A549 (cell line): Measurements from ENCODE around the gene GOLGA3. TPM values are rescaled to one million over a fixed set of nuclear protein-coding genes. Genes with fewer than 3 reads are reported as not detected.
"Not testable (repeated sequence)": the region's sequence is repeated elsewhere in the genome, so short reads cannot be mapped to it uniquely, and the experiment has no call there.

Source experiments
- ATAC-seq, 2 experiments: fragments of 200-7000 bp in 1 of 2; fragments of >200 bp in 1 of 2; cut with Nextera tagmentation in 1 of 2; cut with Tn5 transposase in 1 of 2; 3 replicates each; pipeline versions ENCODE4 v1.8.0 to v1.9.1; 2018 to 2020; ENCODE audit warnings: mild to moderate bottlenecking in 1 of 2, moderate library complexity in 1 of 2
- CTCF ChIA-PET: fragments of 300-600 bp; sonication (Branson Sonifier 250); formaldehyde crosslinking; extraction: SDS; loops from one replicate; lab custom pipeline; 2021; ENCODE audit warnings: antibody characterized with exemption, inconsistent platforms; lab: Yijun Ruan, JAX
- POLR2A ChIA-PET: fragments of 350-600 bp; formaldehyde crosslinking; extraction: SDS; loops from one replicate; lab custom pipeline; 2021; ENCODE audit warnings: antibody characterized with exemption, inconsistent platforms; lab: Yijun Ruan, JAX
- DNase-seq, 2 experiments: peaks; one replicate each; pipeline versions ENCODE4 v3.0.0 to v3.0.0-alpha.2; 2011 to 2016; ENCODE audit warnings: low read depth in 1 of 2, low spot score in 1 of 2
- FAIRE-seq: peaks from 2 replicates; lab custom pipeline; 2011; peaks lifted over from hg19 to GRCh38; lab: Jason Lieb, UNC
- H3K27ac ChIP-seq, 2 experiments: fragments of >200 bp; sonication (Bioruptor Twin); formaldehyde crosslinking; 3 replicates each; pipeline ENCODE4 v1.5.1; 2016 to 2017
- H3K4me1 ChIP-seq: fragments of >200 bp; sonication (Bioruptor Twin); formaldehyde crosslinking; 3 replicates; pipeline ENCODE4 v1.6.1; 2016
- H3K4me2 ChIP-seq: fragments of >200 bp; sonication (Bioruptor Twin); formaldehyde crosslinking; 3 replicates; pipeline ENCODE4 v1.6.1; 2016
- H3K4me3 ChIP-seq: fragments of >200 bp; sonication (Bioruptor Twin); formaldehyde crosslinking; 3 replicates; pipeline ENCODE4 v1.5.1; 2016
- H3K9me3 ChIP-seq: fragments of >200 bp; sonication (Bioruptor Twin); formaldehyde crosslinking; 3 replicates; pipeline ENCODE4 v1.6.1; 2016
- BHLHE40 ChIP-seq: IDR thresholded peaks from 2 replicates; pipeline ENCODE4 v1.6.1; 2012; ENCODE audit warnings: low read depth, low read length, inconsistent platforms
- CBX8 ChIP-seq: fragments of 200-600 bp; sonication (generic); IDR thresholded peaks from 2 replicates; pipeline ENCODE4 v1.6.1; 2016
- CHD4 ChIP-seq: fragments of 200-600 bp; sonication (generic); IDR thresholded peaks from 2 replicates; pipeline ENCODE4 v1.6.1; 2016; ENCODE audit warnings: antibody characterized with exemption, mild to moderate bottlenecking, borderline replicate concordance
- ESRRA ChIP-seq: fragments of 150-350 bp; IDR thresholded peaks from 2 replicates; pipeline ENCODE4 v1.6.1; 2014; ENCODE audit warnings: mild to moderate bottlenecking, low read length, borderline replicate concordance
- FOXS1 ChIP-seq: fragments of 250-450 bp; sonication (Bioruptor Pico); IDR thresholded peaks from 2 replicates; pipeline ENCODE4 v1.5.0; 2020; ENCODE audit warnings: mild to moderate bottlenecking, moderate library complexity
- GATA3 ChIP-seq: IDR thresholded peaks from 2 replicates; pipeline ENCODE4 v1.6.1; 2012; ENCODE audit warnings: borderline replicate concordance
- HES2 ChIP-seq: fragments of >200 bp; sonication (Bioruptor Twin); formaldehyde crosslinking; IDR thresholded peaks from 2 replicates; pipeline ENCODE4 v1.6.1; 2016
- HEYL ChIP-seq: fragments of 250-450 bp; sonication (Bioruptor Pico); IDR thresholded peaks from 2 replicates; pipeline ENCODE4 v1.8.0; 2021; ENCODE audit warnings: mild to moderate bottlenecking, moderate library complexity
- KDM1A ChIP-seq: fragments of 200-600 bp; sonication (generic); IDR thresholded peaks from 2 replicates; pipeline ENCODE4 v1.6.1; 2016; ENCODE audit warnings: low read depth, mild to moderate bottlenecking
- NPAS2 ChIP-seq: fragments of 250-450 bp; sonication (Bioruptor Pico); IDR thresholded peaks from 2 replicates; pipeline ENCODE4 v1.8.0; 2022; ENCODE audit warnings: mild to moderate bottlenecking, moderate library complexity, borderline replicate concordance
- PHF8 ChIP-seq: fragments of 200-600 bp; sonication (generic); IDR thresholded peaks from 2 replicates; pipeline ENCODE4 v1.6.1; 2016; ENCODE audit warnings: low read depth, mild to moderate bottlenecking, antibody characterized with exemption, moderate library complexity, borderline replicate concordance
- RARB ChIP-seq: fragments of 250-450 bp; sonication (Bioruptor Pico); IDR thresholded peaks from 2 replicates; pipeline ENCODE4 v1.8.0; 2021; ENCODE audit warnings: mild to moderate bottlenecking, moderate library complexity
- RNF2 ChIP-seq: fragments of 200-600 bp; sonication (generic); IDR thresholded peaks from 2 replicates; pipeline ENCODE4 v1.6.1; 2016; ENCODE audit warnings: low read depth, mild to moderate bottlenecking, antibody characterized with exemption, moderate library complexity, borderline replicate concordance
- SMC3 ChIP-seq: fragments of >200 bp; sonication (Bioruptor Twin); formaldehyde crosslinking; IDR thresholded peaks from 3 replicates; pipeline ENCODE4 v1.6.1; 2018; ENCODE audit warnings: inconsistent platforms
- SREBF2 ChIP-seq: fragments of 450-650 bp; IDR thresholded peaks from 2 replicates; pipeline ENCODE4 v1.6.1; 2014; ENCODE audit warnings: mild to moderate bottlenecking, moderate library complexity
- TP53 ChIP-seq: fragments of 250-450 bp; sonication (Bioruptor Pico); IDR thresholded peaks from 2 replicates; pipeline ENCODE4 v1.5.0; 2021; ENCODE audit warnings: mild to moderate bottlenecking, moderate library complexity
- USF2 ChIP-seq: fragments of 450-650 bp; IDR thresholded peaks from 2 replicates; pipeline ENCODE4 v1.6.1; 2014; ENCODE audit warnings: antibody characterized with exemption
- ZNF302 ChIP-seq: fragments of 250-450 bp; sonication (Bioruptor Pico); IDR thresholded peaks from 2 replicates; pipeline ENCODE4 v1.9.0; 2021; ENCODE audit warnings: inconsistent platforms, mild to moderate bottlenecking, moderate library complexity
- ZSCAN20 ChIP-seq: fragments of 250-450 bp; sonication (Bioruptor Pico); IDR thresholded peaks from 2 replicates; pipeline ENCODE4 v1.8.0; 2022; ENCODE audit warnings: mild to moderate bottlenecking, moderate library complexity
- WGBS: methylation state at CpG from one replicate; pipeline ENCODE4 v1.1.6; 2017; ENCODE audit errors: missing lambda C conversion rate; 5-methylcytosine and 5-hydroxymethylcytosine counted together
- polyA plus RNA-seq, 4 experiments: library from polyadenylated mRNA; depleted of rRNA in 3 of 4; stranded (reverse); fragments of >200 nt; fragmentation: RNase III in 1 of 4; extraction: RNeasy Plus Mini Kit Qiagen cat#74134 plus additional on column Dnase treatment in 1 of 4; gene quantifications; 2 replicates in 3 of 4; 3 replicates in 1 of 4; pipeline ENCODE4 v1.2.3, GENCODE V29; 2011 to 2017
- TF ChIP-seq, protein P1 (sequence below): fragments of 250-450 bp; sonication (Bioruptor Pico); IDR thresholded peaks from 2 replicates; pipeline ENCODE4 v1.5.0; 2021; ENCODE audit warnings: mild to moderate bottlenecking, moderate library complexity, borderline replicate concordance
- TF ChIP-seq, protein P2 (sequence below): fragments of 250-450 bp; sonication (Bioruptor Pico); IDR thresholded peaks from 2 replicates; pipeline ENCODE4 v1.5.0; 2020; ENCODE audit warnings: low read depth, mild to moderate bottlenecking, moderate library complexity

Gene GOLGA3
- polyA plus RNA-seq, 2 of the 4 experiments (the other 2 are of a cell fraction) = 23.0 to 25.5 TPM

DNA sequence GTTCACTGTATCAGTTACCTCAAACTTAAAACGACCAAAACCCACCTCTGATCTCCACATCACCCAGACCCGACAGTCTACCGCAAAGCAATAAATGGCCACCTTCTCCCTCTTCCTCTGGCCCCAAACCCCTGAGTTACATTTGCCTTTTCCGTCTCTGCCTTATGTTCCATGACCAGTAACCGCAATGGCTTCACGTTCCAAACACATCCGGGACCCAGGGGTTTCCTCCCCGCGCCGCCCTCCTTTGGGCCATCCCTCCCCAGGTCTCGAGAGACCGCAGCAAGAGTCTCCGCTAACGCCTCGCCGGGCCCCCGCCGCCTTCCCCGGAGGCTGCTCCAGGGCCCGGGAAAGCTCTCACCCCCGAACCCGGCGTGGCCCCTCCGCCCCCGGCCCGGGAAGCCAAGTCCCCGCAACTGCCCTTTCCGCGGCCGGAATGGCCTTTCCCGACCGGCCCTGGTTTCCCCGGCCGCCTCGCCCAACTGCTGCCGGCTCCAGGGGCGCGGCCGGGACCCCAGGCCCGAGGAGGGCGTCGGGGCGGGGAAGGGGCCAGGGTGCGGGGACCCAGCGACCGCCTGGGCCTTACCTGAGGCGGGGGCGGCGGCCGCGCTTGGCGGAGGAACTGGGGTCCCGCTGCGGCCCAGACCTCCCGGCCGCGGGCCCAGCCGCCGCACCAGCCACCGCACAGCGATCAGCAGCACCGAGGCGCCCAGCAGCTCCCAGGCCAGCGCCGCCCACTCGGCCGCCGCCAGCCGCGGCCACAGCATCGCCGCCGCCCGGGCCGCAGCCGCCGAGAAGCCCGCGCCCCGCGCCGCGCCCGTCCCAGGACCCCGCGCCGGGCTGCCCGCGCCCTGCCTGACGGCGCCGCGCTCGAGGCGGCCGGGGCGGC is 67.4 kb downstream of the GOLGA3 start, which contains the start of gene ANKLE2 (continued):
- TF ChIP-seq, protein P1, sequence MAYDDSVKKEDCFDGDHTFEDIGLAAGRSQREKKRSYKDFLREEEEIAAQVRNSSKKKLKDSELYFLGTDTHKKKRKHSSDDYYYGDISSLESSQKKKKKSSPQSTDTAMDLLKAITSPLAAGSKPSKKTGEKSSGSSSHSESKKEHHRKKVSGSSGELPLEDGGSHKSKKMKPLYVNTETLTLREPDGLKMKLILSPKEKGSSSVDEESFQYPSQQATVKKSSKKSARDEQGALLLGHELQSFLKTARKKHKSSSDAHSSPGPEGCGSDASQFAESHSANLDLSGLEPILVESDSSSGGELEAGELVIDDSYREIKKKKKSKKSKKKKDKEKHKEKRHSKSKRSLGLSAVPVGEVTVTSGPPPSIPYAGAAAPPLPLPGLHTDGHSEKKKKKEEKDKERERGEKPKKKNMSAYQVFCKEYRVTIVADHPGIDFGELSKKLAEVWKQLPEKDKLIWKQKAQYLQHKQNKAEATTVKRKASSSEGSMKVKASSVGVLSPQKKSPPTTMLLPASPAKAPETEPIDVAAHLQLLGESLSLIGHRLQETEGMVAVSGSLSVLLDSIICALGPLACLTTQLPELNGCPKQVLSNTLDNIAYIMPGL (CRISPR knock-in tag) = no peak
- TF ChIP-seq TP53 (CRISPR knock-in tag) (no peak), HEYL (CRISPR knock-in tag) (no peak), ZSCAN20 (CRISPR knock-in tag) (no peak), SMC3 (no peak), RARB (no peak), ZNF302 (no peak), BHLHE40 (no peak), ESRRA (no peak)
- TF ChIP-seq, protein P2, sequence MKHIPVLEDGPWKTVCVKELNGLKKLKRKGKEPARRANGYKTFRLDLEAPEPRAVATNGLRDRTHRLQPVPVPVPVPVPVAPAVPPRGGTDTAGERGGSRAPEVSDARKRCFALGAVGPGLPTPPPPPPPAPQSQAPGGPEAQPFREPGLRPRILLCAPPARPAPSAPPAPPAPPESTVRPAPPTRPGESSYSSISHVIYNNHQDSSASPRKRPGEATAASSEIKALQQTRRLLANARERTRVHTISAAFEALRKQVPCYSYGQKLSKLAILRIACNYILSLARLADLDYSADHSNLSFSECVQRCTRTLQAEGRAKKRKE = no peak

DNA sequence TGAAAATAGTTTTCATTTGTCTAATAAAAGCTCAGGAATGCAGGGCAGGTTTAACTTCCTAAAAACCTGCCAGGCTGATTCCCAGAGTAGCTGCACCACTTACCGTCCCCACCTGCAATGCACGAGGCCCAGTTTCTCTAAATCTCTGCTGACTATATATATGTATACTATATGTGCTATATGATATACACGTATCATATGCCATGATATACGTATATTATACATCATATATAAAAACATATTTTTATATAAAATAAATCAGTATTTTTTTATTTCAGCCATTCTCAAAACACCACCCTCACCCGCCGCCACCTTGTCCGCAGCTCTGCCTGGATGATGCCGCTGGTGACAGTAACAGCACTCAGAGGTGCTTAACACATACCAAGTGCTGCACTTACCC is 69.3 kb downstream of the GOLGA3 start:
- peak overlapping the region; percentile 92 for H3K4me2 ChIP-seq
- CTCF ChIA-PET = no interaction called here
- no peak for FAIRE-seq
- no peak for DNase-seq
- peak overlapping the region; percentile 98 for H3K4me3 ChIP-seq
- POLR2A ChIA-PET = interaction anchor here (0.6 kb wide), 1 partner anchor 79 kb away, joined by 3 read pairs; no protein-coding TSS in a partner anchor
- no peaks in the 10 kb centered on the region for H3K9me3 ChIP-seq
- TF ChIP-seq HES2 (no peak), FOXS1 (CRISPR knock-in tag) (no peak), CBX8 (no peak), RNF2 (no peak), GATA3 (no peak), CHD4 (no peak), NPAS2 (CRISPR knock-in tag) (no peak), USF2 (no peak), KDM1A (no peak), PHF8 (no peak), SREBF2 (no peak), ZSCAN20 (CRISPR knock-in tag) (no peak), HEYL (CRISPR knock-in tag) (no peak)
- TF ChIP-seq, all 56 proteins: peak for 0
- Histone ChIP-seq H3K27ac (peak overlapping the region; percentile 99; a peak in 5 of 6 replicates), H3K4me1 (peaks cover 6% of the 10 kb centered on the region)
- 93% methylated on average over 8 of the region's 8 CpGs for WGBS
- no peak for ATAC-seq

DNA sequence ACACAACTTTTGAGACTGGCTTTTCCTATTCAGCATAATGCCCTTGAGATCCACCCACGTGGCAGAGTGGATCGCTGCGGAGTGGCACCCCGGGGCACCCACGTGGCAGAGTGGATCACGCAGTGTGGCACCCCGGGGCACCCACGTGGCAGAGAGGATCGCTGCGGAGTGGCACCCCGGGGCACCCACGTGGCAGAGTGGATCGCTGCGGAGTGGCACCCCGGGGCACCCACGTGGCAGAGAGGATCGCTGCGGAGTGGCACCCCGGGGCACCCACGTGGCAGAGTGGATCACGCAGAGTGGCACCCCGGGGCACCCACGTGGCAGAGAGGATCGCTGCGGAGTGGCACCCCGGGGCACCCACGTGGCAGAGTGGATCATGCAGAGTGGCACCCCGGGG is 69.8 kb downstream of the GOLGA3 start:
- H3K4me1 ChIP-seq, H3K9me3 ChIP-seq, DNase-seq, H3K4me3 ChIP-seq, ATAC-seq, FAIRE-seq, CTCF ChIA-PET, POLR2A ChIA-PET: not testable (repeated sequence)
- H3K4me2 ChIP-seq = peak overlapping the region; percentile 92; the same call in 1 of the 3 replicates
- H3K27ac ChIP-seq = peak overlapping the region in 1 of 2 experiments; percentile 99; a peak in 2 of 6 replicates
- 82% methylated on average over 28 of the region's 28 CpGs for WGBS
